MM.1S (cell line): ENCODE results near the gene OR2AE1.
A peak's percentile ranks its signal among the peaks of the same experiment; 100 is the strongest.

Experiments used
- DNase-seq: peaks from one replicate; pipeline ENCODE4 v3.0.0-alpha.2; 2015
- H2AFZ ChIP-seq: fragments of 300-600 bp; sonication (generic); 2 replicates; pipeline ENCODE4 v1.6.0; 2016; ENCODE audit warnings: antibody characterized with exemption, low read length
- H3F3A ChIP-seq: fragments of 300-600 bp; sonication (generic); 2 replicates; pipeline ENCODE4 v1.6.1; 2016; ENCODE audit warnings: mild to moderate bottlenecking, antibody characterized with exemption, low read length, moderate library complexity, mixed read lengths; ENCODE audit not compliant: insufficient read depth
- H3K27ac ChIP-seq: fragments of 300-600 bp; sonication (generic); 2 replicates; pipeline ENCODE4 v1.5.1; 2016; ENCODE audit warnings: mild to moderate bottlenecking, low read length
- H3K27me3 ChIP-seq: fragments of 300-600 bp; sonication (generic); replicated peaks from 2 replicates; pipeline ENCODE4 v1.6.0; 2016; ENCODE audit warnings: low read length; ENCODE audit not compliant: insufficient read depth
- H3K36me3 ChIP-seq: fragments of 300-600 bp; sonication (generic); replicated peaks from 2 replicates; pipeline ENCODE4 v1.6.1; 2016; ENCODE audit warnings: mild to moderate bottlenecking, low read length, mixed read lengths; ENCODE audit not compliant: insufficient read depth
- H3K4me1 ChIP-seq: fragments of 300-600 bp; sonication (generic); 2 replicates; pipeline ENCODE4 v1.6.1; 2016; ENCODE audit warnings: low read length, mixed read lengths
- H3K4me2 ChIP-seq: fragments of 300-600 bp; sonication (generic); 2 replicates; pipeline ENCODE4 v1.6.0; 2016; ENCODE audit warnings: low read depth, low read length
- H3K4me3 ChIP-seq: fragments of 300-600 bp; sonication (generic); 2 replicates; pipeline ENCODE4 v1.5.1; 2016; ENCODE audit warnings: low read length, mixed read lengths
- H3K79me2 ChIP-seq: fragments of 300-600 bp; sonication (generic); 2 replicates; pipeline ENCODE4 v1.6.1; 2016; ENCODE audit warnings: mixed run types, low read length, mixed read lengths
- H3K9ac ChIP-seq: fragments of 300-600 bp; sonication (generic); 2 replicates; pipeline ENCODE4 v1.6.1; 2016; ENCODE audit warnings: low read length, mixed read lengths
- H3K9me2 ChIP-seq: fragments of 300-600 bp; sonication (generic); replicated peaks from 2 replicates; pipeline ENCODE4 v1.6.1; 2016; ENCODE audit warnings: mild to moderate bottlenecking, low read length, mixed read lengths; ENCODE audit not compliant: insufficient read depth
- H3K9me3 ChIP-seq: fragments of 300-600 bp; sonication (generic); replicated peaks from 2 replicates; pipeline ENCODE4 v1.6.1; 2016; ENCODE audit warnings: mild to moderate bottlenecking, low read length, mixed read lengths; ENCODE audit not compliant: insufficient read depth
- H4K20me1 ChIP-seq: fragments of 300-600 bp; sonication (generic); 2 replicates; pipeline ENCODE4 v1.6.1; 2016; ENCODE audit warnings: mild to moderate bottlenecking, low read length, moderate library complexity, mixed read lengths; ENCODE audit not compliant: insufficient read depth
- EZH2 ChIP-seq: fragments of 300-600 bp; sonication (generic); optimal IDR thresholded peaks from 2 replicates; pipeline ENCODE3; 2017; ENCODE audit warnings: low read depth, mild to moderate bottlenecking, antibody characterized with exemption, low read length, mixed read lengths
- EZH2phosphoT487 ChIP-seq: fragments of 300-600 bp; sonication (generic); IDR thresholded peaks from 2 replicates; pipeline ENCODE4 v1.6.1; 2018; ENCODE audit warnings: antibody characterized with exemption, low read length
- TF ChIP-seq, protein P1 (sequence below): fragments of 300-600 bp; sonication (generic); IDR thresholded peaks from 2 replicates; pipeline ENCODE4 v1.5.1; 2016; ENCODE audit warnings: antibody characterized with exemption, low read length, mixed read lengths

Gene OR2AE1

DNA sequence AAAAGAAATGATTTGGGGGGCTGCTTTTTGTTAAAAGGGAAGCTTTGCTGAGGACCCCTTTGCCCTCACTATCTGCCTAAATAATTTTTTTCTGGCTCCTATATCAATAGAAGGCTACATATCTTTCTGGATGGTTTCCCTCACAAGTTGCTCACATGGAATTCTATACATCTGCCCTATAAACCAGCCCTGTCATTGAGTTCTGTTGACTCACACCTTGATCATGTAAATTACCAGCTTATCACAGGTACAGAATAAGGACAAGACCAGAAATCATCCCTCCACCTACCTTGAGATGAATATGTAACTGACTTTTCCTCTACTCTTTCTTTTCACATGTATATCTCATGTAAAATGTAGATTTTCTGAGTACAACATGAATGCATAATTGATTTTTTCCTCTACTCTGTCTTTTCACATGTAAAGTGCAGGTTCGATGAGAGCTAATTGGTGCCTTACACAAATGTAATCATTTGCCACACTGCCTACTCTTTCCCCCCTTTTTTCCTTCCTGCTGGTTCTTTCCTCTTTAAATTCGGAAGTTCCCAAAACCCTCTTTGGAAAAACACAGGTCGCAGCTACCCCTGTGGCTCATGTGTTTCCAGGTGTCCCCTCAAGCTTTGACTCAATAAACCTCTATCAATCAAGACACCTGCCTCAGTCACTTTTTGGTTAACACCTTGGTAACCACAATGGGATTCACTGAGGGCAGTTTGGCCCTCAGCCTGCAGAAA lies 36.5 kb downstream of the OR2AE1 start:
- Histone ChIP-seq H3K4me1 (peaks cover 10% of the 10 kb centered on the region; the same call in 1 of the 2 replicates), H3K9ac (no peak overlapping the region), H3F3A (no peaks in the 10 kb centered on the region), H3K36me3 (no peaks in the 10 kb centered on the region), H3K4me3 (no peak overlapping the region), H3K27me3 (no peaks in the 10 kb centered on the region), H3K9me2 (no peaks in the 10 kb centered on the region), H4K20me1 (no peaks in the 10 kb centered on the region), H2AFZ (no peak overlapping the region), H3K27ac (no peak overlapping the region), H3K79me2 (no peaks in the 10 kb centered on the region), H3K9me3 (no peaks in the 10 kb centered on the region), H3K4me2 (no peak overlapping the region)
- TF ChIP-seq EZH2 (no peak), EZH2phosphoT487 (no peak)
- TF ChIP-seq, protein P1, sequence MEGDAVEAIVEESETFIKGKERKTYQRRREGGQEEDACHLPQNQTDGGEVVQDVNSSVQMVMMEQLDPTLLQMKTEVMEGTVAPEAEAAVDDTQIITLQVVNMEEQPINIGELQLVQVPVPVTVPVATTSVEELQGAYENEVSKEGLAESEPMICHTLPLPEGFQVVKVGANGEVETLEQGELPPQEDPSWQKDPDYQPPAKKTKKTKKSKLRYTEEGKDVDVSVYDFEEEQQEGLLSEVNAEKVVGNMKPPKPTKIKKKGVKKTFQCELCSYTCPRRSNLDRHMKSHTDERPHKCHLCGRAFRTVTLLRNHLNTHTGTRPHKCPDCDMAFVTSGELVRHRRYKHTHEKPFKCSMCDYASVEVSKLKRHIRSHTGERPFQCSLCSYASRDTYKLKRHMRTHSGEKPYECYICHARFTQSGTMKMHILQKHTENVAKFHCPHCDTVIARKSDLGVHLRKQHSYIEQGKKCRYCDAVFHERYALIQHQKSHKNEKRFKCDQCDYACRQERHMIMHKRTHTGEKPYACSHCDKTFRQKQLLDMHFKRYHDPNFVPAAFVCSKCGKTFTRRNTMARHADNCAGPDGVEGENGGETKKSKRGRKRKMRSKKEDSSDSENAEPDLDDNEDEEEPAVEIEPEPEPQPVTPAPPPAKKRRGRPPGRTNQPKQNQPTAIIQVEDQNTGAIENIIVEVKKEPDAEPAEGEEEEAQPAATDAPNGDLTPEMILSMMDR: no peak
- no peak for DNase-seq

DNA sequence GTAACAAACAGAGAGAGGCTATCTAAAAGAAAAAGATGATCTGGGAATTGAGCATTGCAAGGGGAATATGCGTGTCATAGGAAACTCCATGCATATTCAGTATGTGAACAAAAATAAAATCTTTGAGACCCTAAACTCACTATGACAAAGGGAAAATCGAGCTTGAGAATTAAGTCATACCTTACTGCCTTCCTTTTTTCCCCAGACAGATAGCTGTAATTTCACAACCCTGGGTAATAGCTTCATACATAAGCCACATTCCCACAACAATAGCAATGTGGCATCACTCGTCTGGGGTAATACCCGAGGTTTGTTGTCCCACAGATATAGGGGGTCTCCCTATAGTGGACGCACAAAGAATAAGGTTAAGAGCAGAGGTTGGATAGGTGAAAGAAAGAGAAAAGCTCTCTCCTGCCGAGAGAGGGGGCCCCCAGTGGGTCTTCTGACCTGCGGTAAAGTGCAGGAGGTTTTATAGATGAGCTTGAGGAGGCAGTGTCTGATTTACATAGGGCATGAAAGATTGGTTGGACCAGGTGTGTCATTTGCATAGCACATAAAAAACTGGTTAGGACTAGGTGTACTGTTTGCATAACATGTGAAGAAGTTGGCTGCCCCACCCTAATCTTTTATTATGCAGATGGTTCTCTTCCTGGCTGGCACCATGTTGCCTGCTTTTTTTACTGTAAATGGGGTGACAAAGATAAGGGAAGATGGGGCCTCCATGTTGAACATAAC lies 37.4 kb downstream of the OR2AE1 start:
- TF ChIP-seq EZH2phosphoT487 (no peak), EZH2 (no peak)
- TF ChIP-seq, protein P1: no peak
- Histone ChIP-seq H3F3A (no peaks in the 10 kb centered on the region), H3K9me2 (no peaks in the 10 kb centered on the region), H3K27ac (no peak overlapping the region), H3K4me2 (no peak overlapping the region), H3K27me3 (no peaks in the 10 kb centered on the region), H3K36me3 (no peaks in the 10 kb centered on the region), H4K20me1 (no peaks in the 10 kb centered on the region), H2AFZ (no peak overlapping the region), H3K4me1 (peaks cover 10% of the 10 kb centered on the region; the same call in 1 of the 2 replicates), H3K9ac (no peak overlapping the region), H3K79me2 (no peaks in the 10 kb centered on the region), H3K4me3 (no peak overlapping the region), H3K9me3 (no peaks in the 10 kb centered on the region)
- no peak for DNase-seq

DNA sequence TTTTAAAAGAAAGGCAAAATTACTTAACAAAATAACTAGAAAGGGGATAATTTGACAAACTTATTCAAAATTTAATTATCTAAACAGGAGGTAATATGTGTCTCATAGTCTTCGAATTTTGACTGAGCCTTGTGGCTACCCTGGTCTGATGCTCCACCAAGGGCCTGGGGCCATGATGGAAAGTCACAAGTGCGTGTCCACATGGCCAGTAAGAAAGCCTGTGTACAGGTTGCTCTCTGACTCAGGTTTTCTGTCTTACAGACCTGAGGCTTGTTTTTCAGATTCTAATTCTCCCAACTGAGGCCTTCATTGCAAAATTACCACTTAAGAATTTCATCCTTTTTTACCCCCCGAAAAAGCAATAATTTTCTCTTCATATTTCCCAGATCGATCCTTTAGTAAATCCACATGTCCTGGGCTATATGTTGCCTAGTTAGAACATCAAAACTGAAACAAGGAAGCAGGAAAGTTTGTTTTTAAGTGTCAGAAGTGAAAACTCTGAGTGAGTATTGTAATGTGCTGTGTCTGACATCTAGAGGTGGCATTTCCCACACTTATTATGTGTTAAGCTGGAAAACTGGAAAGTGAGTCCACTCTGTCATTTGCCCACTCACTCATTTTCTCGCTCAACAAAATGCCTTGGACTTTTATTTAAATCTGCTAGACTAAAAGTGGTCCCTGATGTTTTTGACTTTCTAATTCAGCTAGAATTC lies 39.0 kb downstream of the OR2AE1 start:
- H2AFZ ChIP-seq: peak overlapping the region; percentile 85
- DNase-seq: peak; percentile 68

More for the DNA sequence above, 39.0 kb downstream of the OR2AE1 start:
- peak overlapping the region; percentile 23; the same call in 1 of the 2 replicates for H3K4me3 ChIP-seq
- H3K79me2 ChIP-seq: no peaks in the 10 kb centered on the region
- no peaks in the 10 kb centered on the region for H3K9me3 ChIP-seq
- TF ChIP-seq EZH2phosphoT487: no peak
- TF ChIP-seq, protein P1: peak; percentile 61
- no peaks in the 10 kb centered on the region for H4K20me1 ChIP-seq
- no peak overlapping the region for H3K27ac ChIP-seq
- H3K4me1 ChIP-seq: peaks cover 10% of the 10 kb centered on the region; the same call in 1 of the 2 replicates
- H3K27me3 ChIP-seq: no peaks in the 10 kb centered on the region
- peak overlapping the region; percentile 63 for H3K4me2 ChIP-seq
- no peaks in the 10 kb centered on the region for H3K9me2 ChIP-seq
- H3K36me3 ChIP-seq: no peaks in the 10 kb centered on the region
- H3F3A ChIP-seq: no peaks in the 10 kb centered on the region
- H3K9ac ChIP-seq: peak overlapping the region; percentile 27; the same call in 1 of the 2 replicates
